ENCODE results near the gene USP33. TPM values are rescaled to one million over a fixed set of nuclear protein-coding genes. Genes with fewer than 3 reads are reported as not detected.
"Not testable (repeated sequence)": the region's sequence is repeated elsewhere in the genome, so short reads cannot be mapped to it uniquely, and the experiment has no call there.

The USP33 gene
- total RNA-seq, 2 donors from 2014 or later = 59.1 to 66.9 TPM

- Mint-ChIP-seq H3K27ac (no peak overlapping the region), H3K4me1 (peaks cover 11% of the 10 kb centered on the region), H3K36me3 (ENCODE audit: low read depth) (no peaks in the 10 kb centered on the region), H3K4me3 (no peak overlapping the region), H3K27me3 (no peaks in the 10 kb centered on the region)
- ATAC-seq (no peak), DNase-seq (no peak)
- no peaks in the 10 kb centered on the region for H3K9me3 ChIP-seq (ENCODE audit: control insufficient read depth, low read length, poor library complexity, severe bottlenecking)
Observed at GRCh38 chr1:77762072-77762476, 2.4 kb upstream of the USP33 start.

- H3K27me3 Mint-ChIP-seq = no peaks in the 10 kb centered on the region
- peaks cover 2% of the 10 kb centered on the region for H3K36me3 Mint-ChIP-seq (ENCODE audit: low read depth)
- peak overlapping the region; percentile 94 for H3K27ac Mint-ChIP-seq
- peak overlapping the region; percentile 47 for H3K4me3 Mint-ChIP-seq
- no peak for DNase-seq
- peaks cover 32% of the 10 kb centered on the region for H3K4me1 Mint-ChIP-seq
- ATAC-seq = no peak
- H3K9me3 ChIP-seq (ENCODE audit: control insufficient read depth, low read length, poor library complexity, severe bottlenecking) = no peaks in the 10 kb centered on the region
Observed at GRCh38 chr1:77757603-77758002, 2.0 kb downstream of the USP33 start.

DNA sequence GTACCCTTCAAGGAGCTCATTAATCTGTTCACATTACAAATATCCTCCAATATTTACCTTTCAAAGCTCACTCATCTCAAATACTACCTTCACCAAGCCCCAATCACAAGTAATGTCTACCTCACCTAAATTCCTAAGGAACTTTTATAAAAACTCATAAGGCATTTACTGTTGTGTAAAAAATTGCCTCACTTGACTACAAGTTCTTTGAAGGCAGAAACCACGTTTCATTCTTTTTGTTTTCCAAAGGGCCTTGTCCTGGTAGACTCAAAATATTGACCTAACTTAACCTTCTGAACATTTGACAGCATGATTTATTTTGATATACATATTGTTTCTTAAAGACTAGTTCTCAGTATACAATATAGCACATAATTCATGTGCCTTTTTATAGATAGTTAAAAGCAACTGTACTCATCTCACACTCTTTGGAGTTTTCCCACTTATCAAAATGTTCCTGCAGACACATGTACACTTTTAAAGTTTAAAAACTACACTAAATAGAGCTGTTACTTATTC, 2.5 kb downstream of the USP33 start:
- ATAC-seq = no peak
- Mint-ChIP-seq H3K4me3 (peak overlapping the region; percentile 47), H3K36me3 (ENCODE audit: low read depth) (peaks cover 2% of the 10 kb centered on the region), H3K4me1 (peaks cover 35% of the 10 kb centered on the region), H3K27ac (peak overlapping the region; percentile 94), H3K27me3 (no peaks in the 10 kb centered on the region)
- no peaks in the 10 kb centered on the region for H3K9me3 ChIP-seq (ENCODE audit: control insufficient read depth, low read length, poor library complexity, severe bottlenecking)
- no peak for DNase-seq

GRCh38 chr1:77756052-77756754, 3.4 kb downstream of the USP33 start:
- H3K27ac Mint-ChIP-seq = peak overlapping the region; percentile 94

DNA sequence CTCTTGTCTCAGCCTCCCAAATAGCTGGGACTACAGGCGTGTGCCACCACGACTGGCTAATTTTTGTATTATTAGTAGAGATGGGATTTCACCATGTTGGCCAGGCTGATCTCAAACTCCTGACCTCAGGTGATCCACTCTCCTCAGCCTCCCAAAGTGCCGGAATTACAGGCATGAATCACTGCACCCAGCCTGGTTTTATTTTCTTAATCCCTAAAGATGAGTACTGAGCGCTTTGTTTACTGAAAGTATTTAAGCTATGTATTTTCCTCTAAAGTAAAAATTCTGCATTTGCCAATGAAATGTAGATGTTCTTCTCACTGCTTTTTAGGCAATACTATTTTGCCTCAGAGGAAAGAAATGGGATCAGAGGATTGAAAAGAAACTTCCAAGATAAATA, 10.2 kb downstream of the USP33 start:
- not testable (repeated sequence) for ATAC-seq; H3K9me3 ChIP-seq (ENCODE audit: control insufficient read depth, low read length, poor library complexity, severe bottlenecking); DNase-seq; H3K27ac Mint-ChIP-seq; H3K4me3 Mint-ChIP-seq; H3K27me3 Mint-ChIP-seq; H3K36me3 Mint-ChIP-seq (ENCODE audit: low read depth)
- peaks cover 48% of the 10 kb centered on the region for H3K4me1 Mint-ChIP-seq

More at GRCh38 chr1:77756052-77756754, 3.4 kb downstream of the USP33 start:
- Mint-ChIP-seq H3K27me3 (no peaks in the 10 kb centered on the region), H3K36me3 (ENCODE audit: low read depth) (peaks cover 2% of the 10 kb centered on the region), H3K4me3 (peak overlapping the region; percentile 69), H3K4me1 (peaks cover 35% of the 10 kb centered on the region)
- no peak for ATAC-seq
- H3K9me3 ChIP-seq (ENCODE audit: control insufficient read depth, low read length, poor library complexity, severe bottlenecking) = no peaks in the 10 kb centered on the region
- no peak for DNase-seq

- Mint-ChIP-seq H3K27ac (peak overlapping the region; percentile 88), H3K4me3 (no peak overlapping the region), H3K36me3 (ENCODE audit: low read depth) (no peaks in the 10 kb centered on the region), H3K27me3 (no peaks in the 10 kb centered on the region), H3K4me1 (peaks cover 48% of the 10 kb centered on the region)
- no peaks in the 10 kb centered on the region for H3K9me3 ChIP-seq (ENCODE audit: control insufficient read depth, low read length, poor library complexity, severe bottlenecking)
- no peak for DNase-seq
- ATAC-seq = no peak
Observed at GRCh38 chr1:77744576-77744975, 15.1 kb downstream of the USP33 start.

DNA sequence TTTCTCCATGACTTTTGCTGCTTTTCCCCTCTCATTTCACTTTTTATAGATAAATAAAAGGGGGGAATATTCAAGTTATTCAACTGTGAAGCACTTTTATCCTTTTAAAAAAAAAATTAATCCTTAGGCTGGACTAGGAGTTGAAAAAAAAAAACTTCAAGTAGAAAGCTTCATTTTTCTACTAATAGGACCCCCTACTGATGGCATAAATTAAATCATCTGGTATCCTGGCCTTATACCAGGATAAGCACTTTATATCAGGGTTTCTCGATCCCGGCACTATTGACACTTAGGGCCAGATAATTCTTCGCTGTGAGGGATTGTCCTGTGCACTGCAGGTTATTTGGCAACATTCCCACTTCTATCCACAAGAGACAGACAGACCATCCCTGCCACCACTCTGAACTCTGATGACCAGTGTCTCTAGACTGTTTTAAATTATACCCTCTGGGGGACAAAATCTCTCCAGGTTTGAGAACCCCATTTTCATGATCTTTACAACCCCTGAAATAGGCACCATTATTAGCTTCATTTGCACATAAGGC, 17.6 kb downstream of the USP33 start:
- ATAC-seq (no peak), DNase-seq (no peak)
- peaks cover 30% of the 10 kb centered on the region for H3K4me1 Mint-ChIP-seq
- H3K36me3 Mint-ChIP-seq (ENCODE audit: low read depth) = no peaks in the 10 kb centered on the region
- H3K27me3 Mint-ChIP-seq = no peaks in the 10 kb centered on the region
- H3K9me3 ChIP-seq (ENCODE audit: control insufficient read depth, low read length, poor library complexity, severe bottlenecking) = no peaks in the 10 kb centered on the region
- H3K4me3 Mint-ChIP-seq = no peak overlapping the region
- H3K27ac Mint-ChIP-seq = no peak overlapping the region

- DNase-seq = no peak
- Mint-ChIP-seq H3K36me3 (ENCODE audit: low read depth) (no peaks in the 10 kb centered on the region), H3K27me3 (no peaks in the 10 kb centered on the region), H3K4me1 (peaks cover 24% of the 10 kb centered on the region), H3K27ac (no peak overlapping the region), H3K4me3 (no peak overlapping the region)
- no peaks in the 10 kb centered on the region for H3K9me3 ChIP-seq (ENCODE audit: control insufficient read depth, low read length, poor library complexity, severe bottlenecking)
- no peak for ATAC-seq
Observed at GRCh38 chr1:77741316-77741715, 18.3 kb downstream of the USP33 start.

DNA sequence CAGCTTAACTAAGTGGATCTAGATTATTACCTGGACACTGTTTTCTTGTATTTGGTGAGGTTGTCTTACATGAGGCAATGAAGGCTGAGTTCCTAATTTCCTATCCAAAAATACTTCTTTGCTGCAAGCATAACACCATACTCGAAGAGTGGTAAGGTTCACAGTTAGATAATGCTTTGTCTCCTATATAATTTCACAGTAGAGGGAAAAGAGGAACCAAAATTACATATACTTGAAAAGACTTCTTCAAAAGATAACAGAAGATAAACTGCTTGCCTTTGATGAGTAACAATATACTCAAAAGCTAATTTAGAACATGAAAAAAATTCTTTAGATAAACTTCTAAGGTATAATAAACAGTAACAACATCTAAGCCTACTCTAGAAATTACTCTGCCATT, 20.4 kb downstream of the USP33 start:
- no peak for ATAC-seq
- H3K9me3 ChIP-seq (ENCODE audit: control insufficient read depth, low read length, poor library complexity, severe bottlenecking) = no peaks in the 10 kb centered on the region
- Mint-ChIP-seq H3K4me3 (no peak overlapping the region), H3K36me3 (ENCODE audit: low read depth) (no peaks in the 10 kb centered on the region), H3K27me3 (no peaks in the 10 kb centered on the region), H3K27ac (no peak overlapping the region), H3K4me1 (peaks cover 8% of the 10 kb centered on the region)
- DNase-seq = no peak

DNA sequence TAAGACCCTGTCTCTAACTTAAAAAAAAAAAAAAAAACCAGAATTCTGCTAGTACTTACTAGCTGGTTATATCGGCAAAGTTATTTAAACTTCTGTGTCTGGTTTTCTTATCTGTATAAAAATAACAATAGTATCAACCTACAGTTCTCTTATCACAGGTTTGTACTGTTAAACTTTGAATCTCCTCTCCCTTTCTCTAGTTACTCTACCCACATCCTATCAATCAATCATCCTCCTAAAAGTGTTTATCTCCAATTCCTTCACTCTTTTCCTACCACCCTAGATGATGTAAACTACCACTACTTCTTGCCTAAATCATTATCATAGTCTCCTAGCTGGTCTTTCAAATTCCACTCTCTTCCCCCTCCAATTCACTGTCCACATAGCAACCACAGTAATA, 27.6 kb downstream of the USP33 start:
- H3K9me3 ChIP-seq (ENCODE audit: control insufficient read depth, low read length, poor library complexity, severe bottlenecking) = no peaks in the 10 kb centered on the region
- Mint-ChIP-seq H3K27me3 (no peaks in the 10 kb centered on the region), H3K36me3 (ENCODE audit: low read depth) (peaks cover 11% of the 10 kb centered on the region), H3K4me3 (no peak overlapping the region), H3K4me1 (peaks cover 7% of the 10 kb centered on the region), H3K27ac (peak overlapping the region; percentile 75)
- no peak for ATAC-seq
- DNase-seq = no peak

DNA sequence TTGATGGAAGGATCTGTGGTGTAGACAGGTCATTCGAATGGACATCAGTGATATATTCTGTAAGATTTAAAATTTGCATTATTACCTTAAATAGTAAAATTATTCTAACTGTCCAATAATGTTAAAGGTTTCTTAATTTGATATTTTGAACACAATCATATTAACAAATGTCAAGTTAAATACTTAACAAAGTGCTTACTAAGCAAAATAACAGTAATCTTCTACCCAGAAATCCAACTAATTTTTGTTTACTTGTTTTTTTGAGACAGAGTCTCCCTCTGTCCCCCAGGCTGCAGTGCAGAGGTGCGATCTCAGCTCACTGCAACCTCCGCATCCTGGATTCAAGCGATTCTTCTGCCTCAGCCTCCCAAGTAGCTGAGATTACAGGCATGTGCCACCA, 33.9 kb downstream of the USP33 start:
- Mint-ChIP-seq H3K27ac (no peak overlapping the region), H3K36me3 (ENCODE audit: low read depth) (peaks cover 13% of the 10 kb centered on the region), H3K4me1 (peaks cover 6% of the 10 kb centered on the region), H3K4me3 (no peak overlapping the region), H3K27me3 (no peaks in the 10 kb centered on the region)
- no peak for DNase-seq
- no peak for ATAC-seq
- H3K9me3 ChIP-seq (ENCODE audit: control insufficient read depth, low read length, poor library complexity, severe bottlenecking) = no peaks in the 10 kb centered on the region

DNA sequence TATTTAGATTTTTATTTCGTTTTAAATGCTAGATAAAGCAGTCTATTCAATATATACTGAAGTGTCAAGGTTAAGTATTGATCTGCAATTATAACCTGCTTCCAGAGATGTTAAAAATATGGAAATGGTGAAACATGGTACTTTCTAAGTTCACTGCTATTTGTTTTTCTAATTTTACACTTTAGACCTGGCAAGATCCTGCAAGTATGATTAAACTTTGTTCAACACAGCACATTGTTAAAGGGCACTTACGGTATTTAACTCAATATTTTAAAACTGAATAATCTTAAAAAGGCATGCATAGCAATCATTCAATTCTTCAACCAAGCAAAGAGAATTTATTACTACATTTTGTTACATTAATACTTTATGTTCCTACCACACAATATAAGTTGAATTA, 41.5 kb downstream of the USP33 start:
- no peaks in the 10 kb centered on the region for H3K9me3 ChIP-seq (ENCODE audit: control insufficient read depth, low read length, poor library complexity, severe bottlenecking)
- H3K36me3 Mint-ChIP-seq (ENCODE audit: low read depth) = peaks cover 9% of the 10 kb centered on the region
- H3K27ac Mint-ChIP-seq = peak overlapping the region; percentile 21
- ATAC-seq = no peak
- H3K27me3 Mint-ChIP-seq = no peaks in the 10 kb centered on the region
- H3K4me1 Mint-ChIP-seq = peaks cover 3% of the 10 kb centered on the region
- no peak for DNase-seq
- H3K4me3 Mint-ChIP-seq = no peak overlapping the region

- Mint-ChIP-seq H3K36me3 (ENCODE audit: low read depth) (peaks cover 7% of the 10 kb centered on the region), H3K4me1 (peaks cover under 1% of the 10 kb centered on the region), H3K27ac (no peak overlapping the region), H3K27me3 (no peaks in the 10 kb centered on the region), H3K4me3 (no peak overlapping the region)
- H3K9me3 ChIP-seq (ENCODE audit: control insufficient read depth, low read length, poor library complexity, severe bottlenecking) = no peaks in the 10 kb centered on the region
- no peak for ATAC-seq
- DNase-seq = no peak
Observed at GRCh38 chr1:77716065-77716464, 43.6 kb downstream of the USP33 start.

GRCh38 chr1:77709727-77710126, 49.9 kb downstream of the USP33 start:
- Mint-ChIP-seq H3K27me3 (no peaks in the 10 kb centered on the region), H3K4me3 (no peak overlapping the region), H3K4me1 (peaks cover 9% of the 10 kb centered on the region), H3K36me3 (ENCODE audit: low read depth) (peaks cover 15% of the 10 kb centered on the region), H3K27ac (no peak overlapping the region)
- ATAC-seq (no peak), DNase-seq (no peak)
- H3K9me3 ChIP-seq (ENCODE audit: control insufficient read depth, low read length, poor library complexity, severe bottlenecking) = no peaks in the 10 kb centered on the region
